ENCODE measurements around the gene ITGA5.

The ITGA5 gene

DNA sequence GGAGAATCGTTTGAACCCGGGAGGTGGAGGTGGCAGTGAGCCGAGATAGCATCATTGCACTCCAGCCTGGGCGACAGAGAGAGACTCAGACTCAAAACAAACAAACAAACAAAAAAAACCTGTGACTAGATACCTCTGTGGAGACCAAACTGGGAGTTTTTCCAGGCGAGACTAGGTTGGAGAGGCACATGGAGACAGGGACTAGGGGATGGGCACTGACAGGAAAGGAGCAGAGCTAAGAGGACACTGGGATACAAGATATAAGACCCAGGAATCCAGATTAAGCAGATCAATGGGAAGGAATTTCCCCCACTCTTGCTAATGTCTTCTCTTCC lies 4.7 kb upstream of the ITGA5 start:
- no peak for TF ChIP-seq ZNF274 (IDR thresholded peaks at IDR 0.05; ENCODE audit: low read depth, low read length)
- H3K4me3 ChIP-seq (ENCODE audit: low read length), result no peak overlapping the region

DNA sequence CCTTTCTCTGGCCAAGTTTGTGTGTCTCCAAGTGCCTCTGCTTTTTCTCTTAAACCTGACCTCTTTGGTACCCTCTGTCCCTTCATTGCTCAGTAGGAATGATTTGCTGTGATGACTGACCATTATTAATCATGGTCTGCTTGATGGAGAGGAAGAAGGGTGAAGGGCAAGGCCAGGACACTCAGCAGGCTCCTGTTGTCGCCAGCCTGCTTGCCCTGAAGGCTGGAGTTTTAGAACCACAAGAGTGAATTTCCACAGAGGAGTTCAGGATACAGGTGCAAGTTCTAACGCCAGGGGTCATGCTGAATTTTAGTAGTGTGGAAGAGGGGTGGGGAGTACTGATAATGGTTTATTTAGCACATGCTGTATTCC lies 2.8 kb upstream of the ITGA5 start:
- no peak overlapping the region for H3K4me3 ChIP-seq (ENCODE audit: low read length)
- TF ChIP-seq ZNF274 (IDR thresholded peaks at IDR 0.05; ENCODE audit: low read depth, low read length), result no peak

- H3K4me3 ChIP-seq (ENCODE audit: low read length), result no peak overlapping the region
Measured at GRCh38 chr12:54421175-54421878, 2.3 kb upstream of the ITGA5 start.

DNA sequence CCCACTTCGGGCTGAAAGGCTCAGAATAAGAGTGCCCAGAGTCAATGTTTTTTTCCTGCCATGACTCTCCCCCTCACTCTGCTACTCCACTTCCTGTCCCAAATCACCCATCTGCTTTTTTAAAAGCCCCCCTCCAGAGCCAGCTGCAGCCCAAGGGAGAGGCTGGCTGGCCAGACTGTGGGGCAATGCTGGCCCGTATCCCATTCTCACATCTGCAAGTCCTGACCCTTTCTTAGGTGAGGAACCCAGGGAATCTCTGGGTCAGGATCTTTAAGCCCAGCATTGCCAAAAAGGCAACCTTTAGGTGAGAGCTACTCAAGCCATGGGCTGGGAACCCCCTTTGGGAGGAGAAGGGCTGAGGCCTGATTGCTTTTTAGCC lies 1.7 kb upstream of the ITGA5 start:
- TF ChIP-seq ZNF274 (IDR thresholded peaks at IDR 0.05; ENCODE audit: low read depth, low read length), result no peak
- no peak overlapping the region for H3K4me3 ChIP-seq (ENCODE audit: low read length)

More at GRCh38 chr12:54421175-54421878, 2.3 kb upstream of the ITGA5 start:
- no peak for TF ChIP-seq ZNF274 (IDR thresholded peaks at IDR 0.05; ENCODE audit: low read depth, low read length)

DNA sequence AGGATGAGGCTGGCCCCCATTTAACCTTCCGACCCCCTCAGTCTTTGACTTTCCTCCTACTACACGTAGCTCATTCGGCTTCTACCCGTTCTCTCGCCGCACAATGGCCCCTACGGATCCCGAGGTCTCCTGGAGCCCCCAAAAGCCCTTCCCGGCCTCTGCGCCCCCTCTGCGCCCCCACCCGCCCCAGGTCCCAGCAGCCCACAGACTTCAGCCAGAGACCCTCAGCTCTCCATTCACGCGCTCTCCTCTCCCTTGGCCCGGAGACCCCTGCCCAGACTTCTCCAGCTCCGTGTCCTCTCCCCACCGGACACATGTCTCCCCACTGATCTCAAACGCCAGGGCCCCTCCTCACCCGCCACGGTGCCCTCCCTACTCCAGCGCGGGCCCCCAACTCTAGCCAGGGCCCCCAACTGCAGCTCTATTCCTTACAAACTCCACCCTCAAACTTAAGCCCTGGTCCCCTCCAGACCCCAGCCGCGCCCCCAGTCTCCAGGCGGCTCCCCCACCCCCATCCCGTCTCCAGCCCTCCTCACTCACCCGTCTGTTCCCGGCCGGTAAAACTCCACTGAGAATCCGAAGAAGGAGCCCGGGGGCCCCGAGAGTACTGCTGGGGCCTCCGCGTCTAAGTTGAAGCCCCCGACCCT lies 502 bp downstream of the ITGA5 start:
- no peak for TF ChIP-seq ZNF274 (IDR thresholded peaks at IDR 0.05; ENCODE audit: low read depth, low read length)
- H3K4me3 ChIP-seq (ENCODE audit: low read length), result peak overlapping the region; percentile 70

- TF ChIP-seq ZNF274 (IDR thresholded peaks at IDR 0.05; ENCODE audit: low read depth, low read length), result no peak
- peak overlapping the region; percentile 70 for H3K4me3 ChIP-seq (ENCODE audit: low read length)
Measured at GRCh38 chr12:54417712-54418440, 1.2 kb downstream of the ITGA5 start.

DNA sequence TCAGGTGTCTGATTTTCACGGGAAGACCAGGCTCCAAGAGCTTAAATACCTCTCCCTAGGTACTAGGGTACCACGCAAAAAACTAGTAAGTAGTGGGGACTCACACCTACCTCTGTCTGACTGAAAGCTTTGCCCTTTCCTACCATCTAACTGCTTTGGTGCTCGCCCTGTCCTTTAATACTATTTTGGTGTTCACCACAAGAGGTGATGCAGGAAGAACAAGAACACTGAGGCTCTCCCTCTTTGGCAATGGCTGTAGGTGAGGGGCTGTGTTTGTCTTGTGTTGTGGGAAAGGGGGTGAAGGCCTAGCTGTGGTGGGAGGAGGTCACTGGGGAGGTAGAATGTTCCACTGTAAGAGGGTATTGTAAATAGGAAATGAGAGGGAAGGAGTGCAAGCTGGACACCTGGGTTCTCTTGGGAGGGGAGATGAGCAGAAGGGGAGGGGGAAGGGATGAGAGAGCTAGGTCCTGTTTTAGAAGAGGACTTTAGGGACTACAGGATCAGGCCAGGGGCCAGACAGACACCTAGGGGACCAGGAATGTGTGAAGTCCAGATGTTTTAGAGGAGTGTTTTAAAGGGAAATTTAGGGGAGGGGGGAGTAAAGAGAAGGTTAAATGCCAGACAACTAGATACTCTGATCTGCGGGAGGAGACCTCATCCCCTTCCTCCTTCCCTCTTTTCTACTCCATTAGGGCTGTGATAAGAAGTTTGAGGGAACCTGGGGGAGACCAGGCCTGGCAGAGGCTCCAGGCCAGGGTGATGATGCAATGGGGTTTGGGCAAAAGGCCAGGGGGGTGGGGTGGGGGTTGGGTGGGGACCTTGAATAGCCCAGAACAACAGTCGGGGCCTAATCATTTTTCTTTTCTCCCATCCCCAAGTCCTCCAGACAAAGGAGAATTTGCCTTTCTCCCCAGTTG lies 2.1 kb downstream of the ITGA5 start:
- TF ChIP-seq ZNF274 (IDR thresholded peaks at IDR 0.05; ENCODE audit: low read depth, low read length), result no peak
- no peak overlapping the region for H3K4me3 ChIP-seq (ENCODE audit: low read length)

DNA sequence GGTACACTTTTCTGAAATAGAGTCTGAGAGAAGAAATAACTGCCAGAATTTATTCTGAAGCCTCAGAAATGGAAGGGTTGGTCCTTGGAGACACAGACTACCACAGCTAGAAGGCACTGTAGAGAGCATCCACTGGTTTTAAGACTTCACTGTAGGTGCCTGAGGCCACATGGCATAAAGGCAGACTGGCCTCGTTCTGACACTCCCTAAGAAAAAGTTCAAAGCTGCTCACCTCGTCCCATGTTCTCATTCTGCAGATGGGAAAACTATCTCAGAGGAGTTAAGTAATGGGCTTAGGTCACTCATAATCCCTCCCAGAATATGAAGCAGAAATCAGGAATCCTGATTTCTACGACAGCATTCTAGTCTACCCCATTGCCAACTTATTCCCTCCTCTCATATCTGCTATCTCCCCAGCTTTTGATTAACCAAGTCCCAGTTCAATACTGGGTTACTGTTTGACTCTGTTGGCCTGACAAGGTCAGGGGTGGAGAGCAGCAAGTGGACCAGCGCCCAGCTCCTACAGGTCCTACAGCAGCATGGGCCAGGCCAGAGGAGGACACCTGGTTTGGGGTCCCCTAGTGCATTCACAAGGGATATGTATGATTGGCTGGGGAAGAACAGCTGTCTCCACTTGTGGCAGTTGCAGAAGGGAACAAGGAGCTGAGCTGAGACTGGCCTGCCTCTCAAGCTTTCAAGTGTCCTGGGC lies 3.7 kb downstream of the ITGA5 start:
- no peak overlapping the region for H3K4me3 ChIP-seq (ENCODE audit: low read length)
- TF ChIP-seq ZNF274 (IDR thresholded peaks at IDR 0.05; ENCODE audit: low read depth, low read length), result no peak

- TF ChIP-seq ZNF274 (IDR thresholded peaks at IDR 0.05; ENCODE audit: low read depth, low read length), result no peak
Measured at GRCh38 chr12:54413284-54414190, 5.5 kb downstream of the ITGA5 start.

DNA sequence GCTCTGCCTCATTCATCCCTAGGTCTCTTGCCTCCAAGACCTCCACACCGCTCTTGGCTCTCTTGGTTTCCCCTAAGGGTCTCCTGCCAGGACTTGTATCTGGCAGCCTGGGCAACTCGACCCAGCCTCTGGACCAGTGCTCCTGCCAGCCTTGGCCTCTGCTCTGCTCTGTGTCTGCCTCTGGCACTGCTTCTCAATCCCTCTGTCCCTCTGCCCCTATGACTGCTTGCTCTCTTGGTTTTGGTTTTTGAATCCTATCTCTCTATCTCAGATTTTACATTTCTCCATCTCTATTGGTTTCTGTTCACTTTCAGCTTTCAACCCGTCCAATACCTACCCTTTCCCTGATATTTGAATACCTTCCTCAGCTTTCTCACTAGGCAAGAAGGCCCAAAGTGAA lies 6.3 kb downstream of the ITGA5 start:
- no peak for TF ChIP-seq ZNF274 (IDR thresholded peaks at IDR 0.05; ENCODE audit: low read depth, low read length)
- H3K4me3 ChIP-seq (ENCODE audit: low read length), result peak overlapping the region; percentile 5; the same call in 1 of the 2 replicates

More at GRCh38 chr12:54413284-54414190, 5.5 kb downstream of the ITGA5 start:
- H3K4me3 ChIP-seq (ENCODE audit: low read length), result peak overlapping the region; percentile 5; the same call in 1 of the 2 replicates

GRCh38 chr12:54412348-54412747 lies 6.7 kb downstream of the ITGA5 start:
- H3K4me3 ChIP-seq (ENCODE audit: low read length), result no peak overlapping the region
- TF ChIP-seq ZNF274 (IDR thresholded peaks at IDR 0.05; ENCODE audit: low read depth, low read length), result no peak

GRCh38 chr12:54411391-54412241 lies 7.5 kb downstream of the ITGA5 start:
- TF ChIP-seq ZNF274 (IDR thresholded peaks at IDR 0.05; ENCODE audit: low read depth, low read length), result no peak
- no peak overlapping the region for H3K4me3 ChIP-seq (ENCODE audit: low read length)

All from GM08714 (cell line).